ENCODE data around the gene KSR1. TPM values are rescaled to one million over a fixed set of nuclear protein-coding genes. Genes with fewer than 3 reads are reported as not detected.
A peak's percentile ranks its signal among the peaks of the same experiment; 100 is the strongest.

KSR1 gene
- total and polyA plus RNA-seq, 9 of the 15 experiments (the other 6 are each of a cell fraction or from before 2014, with no cell fraction given) = 1.4 to 51.7 (median 18.4) TPM

GRCh38 chr17:27588354-27588753, 132.1 kb downstream of the KSR1 start:
- H2AFZ ChIP-seq (ENCODE audit: low read depth, low read length) = no peak overlapping the region
- no peaks in the 10 kb centered on the region for H3K9me3 ChIP-seq (replicated peaks; ENCODE audit: control insufficient read depth, insufficient read depth, low read depth, low read length)
- TF ChIP-seq POLR2G (IDR thresholded peaks at IDR 0.05; ENCODE audit: low read depth, low read length) = peak; percentile 59; the same call in 1 of the 2 replicates
- no peak for TF ChIP-seq SAFB (IDR thresholded peaks at IDR 0.05; ENCODE audit: borderline replicate concordance, low read depth, low read length)
- no peaks in the 10 kb centered on the region for H3K27me3 ChIP-seq (ENCODE audit: control insufficient read depth in 2 of 2, insufficient read depth in 2 of 2, low read length in 2 of 2)
- in situ Hi-C loops (cut with MboI) = no loop called here
- 92% methylated on average over 11 of the region's 15 CpGs for WGBS (ENCODE audit: insufficient coverage, low coverage, missing lambda C conversion rate)
- no peak overlapping the region for H3K4me2 ChIP-seq (ENCODE audit: insufficient read depth, low read length)
- H4K20me1 ChIP-seq (replicated peaks; ENCODE audit: control insufficient read depth, insufficient read depth, low read length) = no peaks in the 10 kb centered on the region
- no peak for ATAC-seq
- FAIRE-seq = no peak
- H3K4me3 ChIP-seq = no peak overlapping the region
- intact Hi-C loops (cut with micrococcal nuclease) = no loop called here
- H3K9ac ChIP-seq (ENCODE audit: insufficient read depth in 1 of 2, low read depth in 2 of 2, low read length in 2 of 2) = peak overlapping the region in 1 of 2 experiments; percentile 14; a peak in 2 of 4 replicates
- H3K4me1 ChIP-seq (replicated peaks in 1 of 2; ENCODE audit: control insufficient read depth in 2 of 2, insufficient read depth in 2 of 2, low read length in 2 of 2) = peaks cover 16 to 29% of the 10 kb centered on the region in 2 experiments; a peak in 4 of 5 replicates
- no peaks in the 10 kb centered on the region for H3K9me1 ChIP-seq (ENCODE audit: control insufficient read depth, insufficient read depth, low read length)
- peaks cover 8% of the 10 kb centered on the region; the same call in 1 of the 3 replicates for H3K79me2 ChIP-seq (ENCODE audit: control insufficient read depth, insufficient read depth, low read length)
- no peak overlapping the region for H3K27ac ChIP-seq (ENCODE audit: extremely low read depth, low read depth, low read length)
- BruUV-seq (replicated peaks) = no TSS peak
- POLR2A ChIA-PET = interaction anchor here (0.5 to 4.3 kb wide), 5 partner anchors 8 to 222 kb away, joined by 3 to 31 read pairs (median 5); no protein-coding TSS in a partner anchor
- no peak for DNase-seq (ENCODE audit: extremely low read depth in 1 of 4, low spot score in 3 of 4)
- CTCF ChIA-PET (ENCODE audit: low intra/inter-chr PET ratio) = no interaction called here
- peaks cover 91% of the 10 kb centered on the region for H3K36me3 ChIP-seq (ENCODE audit: control insufficient read depth, insufficient read depth, low read length)

GRCh38 chr17:27590864-27591263, 134.6 kb downstream of the KSR1 start:
- CTCF ChIA-PET (ENCODE audit: low intra/inter-chr PET ratio) = no interaction called here
- WGBS (ENCODE audit: insufficient coverage, low coverage, missing lambda C conversion rate) = 98% methylated on average over 3 of the region's 3 CpGs
- intact Hi-C loops (cut with micrococcal nuclease) = no loop called here
- TF ChIP-seq, protein P1, sequence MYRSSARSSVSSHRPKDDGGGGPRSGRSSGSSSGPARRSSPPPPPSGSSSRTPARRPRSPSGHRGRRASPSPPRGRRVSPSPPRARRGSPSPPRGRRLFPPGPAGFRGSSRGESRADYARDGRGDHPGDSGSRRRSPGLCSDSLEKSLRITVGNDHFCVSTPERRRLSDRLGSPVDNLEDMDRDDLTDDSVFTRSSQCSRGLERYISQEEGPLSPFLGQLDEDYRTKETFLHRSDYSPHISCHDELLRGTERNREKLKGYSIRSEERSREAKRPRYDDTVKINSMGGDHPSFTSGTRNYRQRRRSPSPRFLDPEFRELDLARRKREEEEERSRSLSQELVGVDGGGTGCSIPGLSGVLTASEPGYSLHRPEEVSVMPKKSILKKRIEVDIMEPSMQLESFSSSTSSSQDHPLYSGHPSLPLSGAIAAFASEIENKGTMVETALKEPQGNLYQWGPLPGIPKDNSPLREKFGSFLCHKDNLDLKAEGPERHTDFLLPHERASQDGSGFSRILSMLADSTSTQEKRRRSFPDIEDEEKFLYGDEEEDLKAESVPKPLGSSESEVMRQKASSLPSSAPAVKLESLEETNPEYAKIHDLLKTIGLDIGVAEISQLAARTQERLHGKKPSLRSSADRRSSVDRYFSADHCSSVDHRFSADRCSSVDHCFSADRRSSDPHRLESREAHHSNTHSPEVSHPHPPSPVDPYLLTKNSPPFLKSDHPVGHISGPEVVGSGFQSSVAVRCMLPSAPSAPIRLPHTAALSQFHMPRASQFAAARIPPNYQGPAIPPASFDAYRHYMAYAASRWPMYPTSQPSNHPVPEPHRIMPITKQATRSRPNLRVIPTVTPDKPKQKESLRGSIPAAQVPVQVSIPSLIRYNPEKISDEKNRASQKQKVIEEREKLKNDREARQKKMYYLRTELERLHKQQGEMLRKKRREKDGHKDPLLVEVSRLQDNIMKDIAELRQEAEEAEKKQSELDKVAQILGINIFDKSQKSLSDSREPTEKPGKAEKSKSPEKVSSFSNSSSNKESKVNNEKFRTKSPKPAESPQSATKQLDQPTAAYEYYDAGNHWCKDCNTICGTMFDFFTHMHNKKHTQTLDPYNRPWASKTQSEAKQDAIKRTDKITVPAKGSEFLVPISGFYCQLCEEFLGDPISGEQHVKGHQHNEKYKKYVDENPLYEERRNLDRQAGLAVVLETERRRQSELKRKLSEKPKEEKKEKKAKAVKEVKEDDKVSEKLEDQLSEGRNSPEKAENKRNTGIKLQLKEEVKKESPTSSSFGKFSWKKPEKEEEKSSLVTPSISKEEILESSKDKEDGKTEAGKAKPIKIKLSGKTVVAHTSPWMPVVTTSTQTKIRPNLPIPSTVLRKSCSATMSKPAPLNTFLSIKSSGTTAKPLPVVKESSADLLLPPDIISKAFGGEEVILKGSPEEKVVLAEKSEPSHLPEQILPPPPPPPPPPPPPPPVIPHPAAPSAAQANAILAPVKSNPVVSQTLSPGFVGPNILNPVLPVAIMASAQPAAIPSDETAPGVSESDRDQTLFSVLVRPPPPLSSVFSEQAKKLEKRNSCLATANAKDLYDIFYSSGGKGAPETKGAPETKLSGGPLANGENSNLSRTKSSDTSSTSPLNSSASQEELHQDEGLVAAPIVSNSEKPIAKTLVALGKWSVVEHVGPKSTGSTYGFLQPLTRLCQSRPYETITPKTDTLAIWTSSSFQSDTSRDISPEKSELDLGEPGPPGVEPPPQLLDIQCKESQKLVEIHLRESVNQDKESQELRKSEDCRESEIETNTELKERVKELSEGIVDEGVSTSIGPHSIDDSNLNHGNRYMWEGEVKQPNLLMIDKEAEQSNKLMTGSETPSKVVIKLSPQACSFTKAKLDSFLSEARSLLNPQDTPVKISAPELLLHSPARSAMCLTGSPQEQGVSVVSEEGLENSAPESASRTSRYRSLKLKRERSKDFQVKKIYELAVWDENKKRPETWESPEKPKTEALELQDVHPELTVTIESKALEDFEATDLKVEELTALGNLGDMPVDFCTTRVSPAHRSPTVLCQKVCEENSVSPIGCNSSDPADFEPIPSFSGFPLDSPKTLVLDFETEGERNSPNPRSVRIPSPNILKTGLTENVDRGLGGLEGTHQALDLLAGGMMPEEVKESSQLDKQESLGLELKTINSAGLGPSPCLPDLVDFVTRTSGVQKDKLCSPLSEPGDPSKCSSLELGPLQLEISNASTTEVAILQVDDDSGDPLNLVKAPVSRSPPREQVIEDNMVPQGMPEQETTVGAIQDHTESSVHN (IDR thresholded peaks at IDR 0.05; ENCODE audit: borderline replicate concordance in 1 of 2, low read depth in 1 of 2) = no peak
- TF ChIP-seq FOXA1 (IDR thresholded peaks at IDR 0.05; ENCODE audit: borderline replicate concordance) (no peak), HDAC1 (IDR thresholded peaks at IDR 0.05) (no peak), SOX6 (IDR thresholded peaks at IDR 0.05) (no peak), HNRNPL (IDR thresholded peaks at IDR 0.05; ENCODE audit: low read depth, low read length) (no peak)

More at GRCh38 chr17:27590864-27591263, 134.6 kb downstream of the KSR1 start:
- Histone ChIP-seq H3K27me3 (ENCODE audit: control insufficient read depth in 2 of 2, insufficient read depth in 2 of 2, low read length in 2 of 2) (no peaks in the 10 kb centered on the region), H3K9me3 (replicated peaks; ENCODE audit: control insufficient read depth, insufficient read depth, low read depth, low read length) (no peaks in the 10 kb centered on the region), H3K9me1 (ENCODE audit: control insufficient read depth, insufficient read depth, low read length) (no peaks in the 10 kb centered on the region), H3K36me3 (ENCODE audit: control insufficient read depth, insufficient read depth, low read length) (peaks cover 92% of the 10 kb centered on the region), H2AFZ (ENCODE audit: low read depth, low read length) (no peak overlapping the region), H3K4me2 (ENCODE audit: insufficient read depth, low read length) (no peak overlapping the region), H3K4me1 (replicated peaks in 1 of 2; ENCODE audit: control insufficient read depth in 2 of 2, insufficient read depth in 2 of 2, low read length in 2 of 2) (peaks cover 0 to 15% of the 10 kb centered on the region in 2 experiments; a peak in 3 of 5 replicates), H3K9ac (ENCODE audit: insufficient read depth in 1 of 2, low read depth in 2 of 2, low read length in 2 of 2) (peak overlapping the region in 1 of 2 experiments; percentile 42; a peak in 1 of 4 replicates), H3K79me2 (ENCODE audit: control insufficient read depth, insufficient read depth, low read length) (no peaks in the 10 kb centered on the region), H3K27ac (ENCODE audit: extremely low read depth, low read depth, low read length) (no peak overlapping the region), H4K20me1 (replicated peaks; ENCODE audit: control insufficient read depth, insufficient read depth, low read length) (no peaks in the 10 kb centered on the region), H3K4me3 (no peak overlapping the region)
- in situ Hi-C loops (cut with MboI) = loop anchor here (10.0 kb wide), 1 partner anchor 216 kb away; no protein-coding TSS in a partner anchor
- POLR2A ChIA-PET = interaction anchor here (0.5 to 1.3 kb wide), 4 partner anchors 9 to 246 kb away, joined by 3 to 4 read pairs (median 4); no protein-coding TSS in a partner anchor
- FAIRE-seq (no peak), ATAC-seq (no peak), DNase-seq (ENCODE audit: extremely low read depth in 1 of 4, low spot score in 3 of 4) (no peak)
- TSS peak; percentile 15 for BruUV-seq (replicated peaks)
